CD4-positive, alpha-beta T cell treated with Interleukin-21 for 1 hour (primary cell): ENCODE results near the gene PROCA1.
"Not testable (repeated sequence)": the region's sequence is repeated elsewhere in the genome, so short reads cannot be mapped to it uniquely, and the experiment has no call there.

Source experiments
- DNase-seq: peaks from one replicate; pipeline ENCODE4 v3.0.0-alpha.2; 2020

PROCA1 gene

DNA sequence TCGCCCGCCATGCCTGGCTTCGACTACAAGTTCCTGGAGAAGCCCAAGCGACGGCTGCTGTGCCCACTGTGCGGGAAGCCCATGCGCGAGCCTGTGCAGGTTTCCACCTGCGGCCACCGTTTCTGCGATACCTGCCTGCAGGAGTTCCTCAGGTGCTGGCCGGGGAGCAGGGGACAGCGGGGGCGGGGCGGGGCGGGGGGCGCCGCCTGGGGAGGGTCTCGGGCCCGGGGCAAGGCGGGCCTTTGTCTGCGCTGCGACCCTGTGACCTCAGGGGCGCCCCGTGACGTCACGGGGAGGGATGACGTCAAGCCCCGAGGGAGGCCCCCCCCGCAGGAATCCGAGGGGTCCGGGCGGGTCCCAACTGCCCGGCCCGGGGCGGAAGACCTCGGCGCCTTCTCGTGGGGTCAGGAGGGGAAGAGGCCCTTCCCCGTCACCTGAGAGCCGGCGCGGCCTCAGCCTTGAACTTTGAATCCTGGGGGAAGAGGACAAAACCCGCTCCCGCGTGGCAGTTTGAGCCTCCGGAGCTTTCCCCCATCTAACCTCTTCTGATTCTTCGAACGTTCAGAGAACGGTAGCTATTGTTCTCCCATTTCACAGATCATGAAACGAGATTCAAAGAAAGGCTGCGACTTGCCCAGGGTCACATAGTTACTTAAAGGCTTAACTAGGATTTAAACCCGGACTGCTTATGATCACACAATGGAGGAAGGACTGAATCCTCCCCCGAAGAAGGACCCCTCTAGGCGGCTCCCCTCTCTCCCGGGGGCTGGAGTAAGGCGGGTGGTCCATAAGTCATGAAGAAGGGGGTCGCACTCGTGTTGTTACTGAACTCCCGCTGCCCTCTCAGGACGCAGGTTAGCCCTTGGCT, 32.6 kb upstream of the PROCA1 start:
- DNase-seq: peak; percentile 76

DNA sequence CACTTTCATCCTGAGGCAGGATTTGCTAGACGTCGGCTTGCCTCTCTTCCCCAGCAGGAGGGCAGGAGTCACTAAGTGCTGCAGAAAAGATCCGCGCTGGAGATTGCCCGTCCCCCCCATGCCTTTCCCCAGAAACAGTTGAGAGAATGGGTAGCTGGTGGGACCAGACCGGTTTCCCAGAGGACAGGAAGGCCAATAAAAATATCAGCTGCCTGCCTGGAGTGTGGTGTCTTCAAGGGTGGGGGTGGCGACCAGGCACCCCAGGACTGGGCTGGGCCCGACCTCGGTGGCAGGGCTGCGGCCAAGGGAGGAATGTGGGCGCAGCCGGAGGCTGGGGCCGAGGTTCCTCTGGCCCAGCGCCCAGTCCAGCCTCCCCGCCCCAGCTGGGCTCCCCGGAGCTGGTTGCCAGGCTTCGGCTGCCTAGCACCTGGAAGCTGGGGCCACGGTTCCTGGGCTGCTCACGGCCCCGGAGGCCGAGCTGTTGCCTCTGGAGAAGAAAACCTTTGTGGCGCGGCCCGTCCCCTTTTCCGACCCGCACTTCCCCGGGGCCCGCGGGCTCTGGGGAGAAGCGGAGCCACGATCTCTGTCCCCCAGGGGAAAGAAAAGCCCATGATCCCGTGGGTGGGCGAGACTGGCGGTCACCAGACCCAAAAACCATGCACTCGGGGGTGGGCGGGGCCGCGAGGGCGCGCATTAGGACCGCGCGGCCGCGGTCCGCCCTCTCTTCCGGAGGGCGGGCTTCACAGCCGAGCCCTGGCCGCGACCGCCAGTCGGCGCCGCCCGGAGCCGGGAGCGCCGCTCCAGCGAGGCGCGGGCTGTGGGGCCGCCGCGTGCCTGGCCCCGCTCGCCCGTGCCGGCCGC, 31.8 kb upstream of the PROCA1 start, which contains the start of gene TRAF4:
TSS of gene TRAF4 (plus strand) at position 769 of the 861 bp plus-strand sequence. CDS start 102 bp downstream, outside the sequence.
- DNase-seq: peak; percentile 78

DNA sequence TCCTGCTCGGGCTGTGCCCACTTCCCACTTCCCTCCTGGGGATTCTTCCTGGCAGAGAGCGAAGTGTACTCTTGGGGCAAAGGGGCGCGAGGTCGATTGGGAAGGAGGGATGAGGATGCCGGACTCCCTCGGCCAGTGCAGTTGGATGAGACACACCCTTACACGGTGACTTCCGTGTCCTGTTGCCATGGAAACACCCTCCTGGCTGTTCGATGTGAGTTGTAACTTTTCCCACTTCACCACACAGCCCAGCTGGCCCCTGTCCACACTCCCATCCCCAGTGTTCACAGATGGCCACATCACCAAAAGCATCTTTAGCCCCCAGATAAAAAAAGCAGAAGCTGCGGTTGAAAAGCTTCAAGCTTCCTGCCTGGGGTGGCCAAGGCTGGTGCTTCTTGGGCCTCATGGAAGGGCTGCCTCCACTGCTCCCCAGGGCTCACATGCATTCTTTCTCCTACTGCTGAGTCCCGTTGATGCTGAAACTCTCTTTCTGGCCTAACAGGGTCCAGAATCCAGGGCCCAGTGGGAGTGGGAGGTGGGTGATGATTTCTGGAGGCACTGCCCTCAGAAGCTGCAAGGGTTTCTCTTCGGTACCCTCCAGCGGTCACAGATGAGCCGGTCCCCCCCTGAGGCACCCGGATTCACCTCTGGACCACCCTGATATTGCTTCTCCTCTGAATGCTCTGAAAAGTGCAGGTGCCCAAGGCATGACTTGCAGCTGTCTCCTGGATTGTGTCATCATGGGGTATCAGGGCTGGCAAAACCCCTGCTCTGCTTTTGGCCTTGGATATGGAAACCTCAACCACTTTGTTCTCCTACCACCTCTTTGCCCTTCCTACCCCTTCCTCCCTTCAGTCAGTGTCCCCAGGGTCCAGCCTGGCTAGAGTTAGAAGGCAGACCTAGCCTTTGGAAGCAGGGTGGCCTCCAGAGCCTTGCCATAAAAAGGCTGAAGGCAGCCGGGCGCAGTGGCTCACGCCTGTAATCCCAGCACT, 30.0 kb upstream of the PROCA1 start:
- DNase-seq: no peak

DNA sequence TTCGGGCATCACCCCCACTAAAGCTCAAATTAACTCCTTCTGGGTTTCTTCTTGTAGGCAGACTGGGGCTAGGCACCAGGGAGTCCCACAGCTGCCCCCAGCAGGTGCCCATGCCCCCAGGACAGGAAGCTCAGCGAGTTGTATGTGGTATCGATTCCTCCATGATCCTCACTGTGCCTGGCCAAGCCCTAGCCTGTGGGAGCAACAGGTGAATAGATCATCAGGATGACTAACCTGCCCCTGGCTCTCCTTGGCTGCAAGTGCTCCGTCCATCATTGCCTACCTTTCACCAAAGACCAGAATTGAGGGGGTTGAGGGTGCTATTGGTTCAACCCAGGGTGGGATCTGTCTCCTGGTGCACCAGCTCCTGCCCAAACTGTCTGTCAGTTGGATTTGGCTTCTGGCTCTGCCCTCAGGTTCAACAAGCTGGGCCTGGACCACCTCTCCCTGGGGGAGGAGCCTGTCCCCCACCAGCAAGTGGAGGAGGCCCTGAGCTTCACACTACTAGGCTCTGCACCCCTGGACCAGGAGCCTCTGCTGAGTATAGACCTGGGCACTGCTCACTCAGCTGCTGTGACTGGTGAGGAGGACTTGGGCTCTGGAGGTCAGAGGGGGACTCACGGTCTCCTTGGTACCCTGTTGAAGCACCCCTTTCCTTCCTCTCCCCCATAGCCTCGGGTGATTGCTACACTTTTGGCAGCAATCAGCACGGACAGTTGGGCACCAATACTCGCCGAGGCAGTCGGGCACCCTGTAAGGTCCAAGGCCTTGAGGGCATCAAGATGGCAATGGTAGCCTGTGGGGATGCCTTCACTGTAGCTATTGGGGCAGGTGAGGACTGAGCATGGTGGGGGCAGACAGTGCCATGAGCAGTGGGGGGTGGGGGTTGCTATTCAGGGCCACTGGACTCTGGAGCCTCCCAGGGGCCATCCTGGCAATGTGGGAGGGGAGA, 29.0 kb upstream of the PROCA1 start:
- no peak for DNase-seq

DNA sequence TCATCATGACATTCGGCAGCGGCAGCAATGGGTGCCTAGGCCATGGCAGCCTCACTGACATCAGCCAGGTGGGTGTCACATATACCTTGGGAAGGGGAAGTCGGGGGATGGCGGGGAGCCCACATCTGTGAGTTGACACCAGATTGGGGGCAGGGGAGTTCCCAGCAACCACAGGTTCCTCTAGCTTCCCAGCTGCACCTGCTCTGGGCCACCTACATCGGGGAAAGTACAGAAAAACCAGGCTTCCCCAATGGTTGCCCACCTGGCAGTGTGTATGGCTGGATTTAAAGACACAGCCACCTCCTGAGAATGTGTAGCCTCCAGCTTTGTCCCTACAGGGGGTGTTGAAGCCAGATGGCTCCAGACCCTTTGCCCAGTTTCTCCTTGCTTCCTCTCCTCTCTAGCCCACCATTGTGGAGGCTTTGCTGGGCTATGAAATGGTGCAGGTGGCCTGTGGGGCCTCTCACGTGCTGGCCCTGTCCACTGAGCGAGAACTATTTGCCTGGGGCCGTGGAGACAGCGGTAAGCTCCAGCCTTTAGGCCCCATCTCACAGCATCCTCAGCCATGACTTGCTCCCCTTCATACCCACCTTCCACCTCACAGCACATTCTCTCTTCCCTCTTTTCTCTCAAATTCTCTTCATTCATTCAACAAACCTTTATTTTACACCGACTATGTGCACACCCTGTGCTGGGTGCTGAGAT, 27.1 kb upstream of the PROCA1 start:
- DNase-seq: peak; percentile 70

DNA sequence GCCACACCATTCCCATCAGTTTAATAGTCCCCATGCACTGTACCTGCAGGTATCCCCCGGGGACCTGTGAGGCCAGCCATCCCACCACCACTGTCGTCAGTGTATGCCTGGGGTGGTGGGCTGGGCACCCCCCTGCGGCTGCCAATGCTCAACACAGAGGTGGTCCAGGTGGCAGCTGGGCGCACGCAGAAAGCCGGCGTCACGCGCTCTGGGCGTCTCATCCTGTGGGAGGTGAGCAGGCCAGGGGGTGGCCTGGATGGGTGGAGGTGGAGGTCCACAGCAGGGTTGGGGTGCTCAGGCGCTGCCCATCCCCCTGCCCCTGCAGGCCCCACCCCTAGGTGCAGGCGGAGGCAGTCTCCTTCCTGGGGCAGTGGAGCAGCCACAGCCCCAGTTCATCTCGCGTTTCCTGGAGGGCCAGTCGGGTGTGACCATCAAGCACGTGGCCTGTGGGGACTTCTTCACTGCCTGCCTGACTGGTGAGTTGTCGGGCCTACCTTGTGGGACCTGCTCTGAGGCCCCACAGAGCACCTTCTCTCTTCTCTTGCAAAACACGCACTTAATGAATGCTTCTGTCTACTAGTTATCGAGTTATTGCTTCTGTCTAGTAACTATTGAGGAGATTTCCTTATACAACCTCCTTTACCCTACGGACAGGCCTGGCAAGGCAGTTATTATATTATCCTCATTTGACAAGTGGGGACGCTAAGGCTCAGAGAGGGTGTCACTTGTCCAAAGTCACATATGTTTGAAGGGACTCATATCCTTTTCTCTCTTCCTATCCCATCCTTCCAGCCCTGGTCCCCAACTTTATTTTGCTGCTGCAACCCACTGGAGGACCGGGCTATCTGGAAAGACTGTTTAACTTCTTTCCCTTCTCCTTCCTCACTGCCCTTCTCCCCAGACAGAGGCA, 26.3 kb upstream of the PROCA1 start:
- DNase-seq: no peak

DNA sequence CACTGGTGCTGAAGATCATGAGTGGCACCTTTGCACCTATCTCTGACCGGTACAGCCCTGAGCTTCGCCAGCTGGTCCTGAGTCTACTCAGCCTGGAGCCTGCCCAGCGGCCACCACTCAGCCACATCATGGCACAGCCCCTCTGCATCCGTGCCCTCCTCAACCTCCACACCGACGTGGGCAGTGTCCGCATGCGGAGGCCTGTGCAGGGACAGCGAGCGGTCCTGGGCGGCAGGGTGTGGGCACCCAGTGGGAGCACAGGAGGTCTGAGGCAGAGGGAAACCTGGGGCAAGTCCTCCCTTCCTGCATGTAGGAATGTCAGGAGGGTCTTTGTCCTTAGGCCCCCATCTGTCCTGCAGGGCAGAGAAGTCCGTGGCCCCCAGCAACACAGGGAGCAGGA, 25.6 kb upstream of the PROCA1 start:
- no peak for DNase-seq

DNA sequence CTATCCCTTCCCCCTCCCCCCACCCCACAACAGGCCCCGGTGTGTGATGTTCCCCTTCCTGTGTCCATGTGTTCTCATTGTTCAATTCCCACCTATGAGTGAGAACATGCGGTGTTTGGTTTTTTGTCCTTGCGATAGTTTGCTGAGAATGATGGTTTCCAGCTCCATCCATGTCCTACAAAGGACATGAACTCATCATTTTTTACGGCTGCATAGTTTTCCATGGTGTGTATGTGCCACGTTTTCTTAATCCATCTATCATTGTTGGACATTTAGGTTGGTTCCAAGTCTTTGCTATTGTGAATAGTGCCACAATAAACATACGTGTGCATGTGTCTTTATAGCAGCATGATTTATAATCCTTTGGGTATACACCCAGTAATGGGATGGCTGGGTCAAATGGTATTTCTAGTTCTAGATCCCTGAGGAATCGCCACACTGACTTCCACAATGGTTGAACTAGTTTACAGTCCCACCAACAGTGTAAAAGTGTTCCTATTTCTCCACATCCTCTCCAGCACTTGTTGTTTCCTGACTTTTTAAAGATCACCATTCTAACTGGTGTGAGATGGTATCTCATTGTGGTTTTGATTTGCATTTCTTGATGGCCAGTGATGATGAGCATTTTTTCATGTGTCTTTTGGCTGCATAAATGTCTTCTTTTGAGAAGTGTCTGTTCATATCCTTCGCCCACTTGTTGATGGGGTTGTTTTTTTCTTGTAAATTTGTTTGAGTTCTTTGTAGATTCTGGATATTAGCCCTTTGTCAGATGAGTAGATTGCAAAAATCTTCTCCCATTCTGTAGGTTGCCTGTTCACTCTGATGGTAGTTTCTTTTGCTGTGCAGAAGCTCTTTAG, 24.5 kb upstream of the PROCA1 start:
- not testable (repeated sequence) for DNase-seq

DNA sequence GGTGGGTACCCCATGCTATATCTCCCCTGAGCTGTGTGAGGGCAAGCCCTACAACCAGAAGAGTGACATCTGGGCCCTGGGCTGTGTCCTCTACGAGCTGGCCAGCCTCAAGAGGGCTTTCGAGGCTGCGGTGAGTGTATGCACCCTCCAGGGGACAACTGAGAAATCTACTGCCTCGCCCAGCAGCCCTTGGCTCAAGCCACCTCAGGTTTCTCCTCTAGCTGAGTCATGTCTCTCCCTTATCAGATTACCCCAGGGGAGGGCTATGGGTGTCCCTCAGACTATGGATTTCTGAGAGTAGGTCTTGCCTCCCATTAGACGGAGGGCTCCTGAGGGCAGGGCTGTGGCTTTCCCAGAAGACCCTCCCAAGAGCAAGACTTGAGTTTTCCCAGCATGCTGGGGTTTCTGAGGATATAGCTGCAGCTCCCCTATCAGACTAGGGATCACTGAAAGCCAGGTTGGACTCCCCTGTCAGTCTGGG, 23.6 kb upstream of the PROCA1 start:
- DNase-seq: no peak

DNA sequence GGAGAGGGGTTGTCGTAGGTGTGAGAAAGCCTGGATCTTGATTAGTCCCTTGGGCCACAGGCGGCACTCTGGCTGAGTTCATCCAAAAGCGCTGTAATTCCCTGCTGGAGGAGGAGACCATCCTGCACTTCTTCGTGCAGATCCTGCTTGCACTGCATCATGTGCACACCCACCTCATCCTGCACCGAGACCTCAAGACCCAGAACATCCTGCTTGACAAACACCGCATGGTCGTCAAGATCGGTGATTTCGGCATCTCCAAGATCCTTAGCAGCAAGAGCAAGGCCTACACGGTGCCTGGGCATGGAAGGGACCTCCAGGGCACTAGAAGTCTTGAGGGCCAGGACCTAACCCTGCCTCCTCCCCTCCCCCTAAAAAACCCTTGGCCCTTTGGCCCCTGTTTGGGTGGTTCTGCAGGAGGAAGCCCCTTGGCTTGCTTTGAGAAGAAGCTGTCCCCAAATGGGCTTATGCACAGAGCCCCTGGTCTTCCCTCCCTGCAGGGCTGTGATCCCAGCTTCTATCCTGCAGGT, 23.1 kb upstream of the PROCA1 start:
- DNase-seq: no peak

DNA sequence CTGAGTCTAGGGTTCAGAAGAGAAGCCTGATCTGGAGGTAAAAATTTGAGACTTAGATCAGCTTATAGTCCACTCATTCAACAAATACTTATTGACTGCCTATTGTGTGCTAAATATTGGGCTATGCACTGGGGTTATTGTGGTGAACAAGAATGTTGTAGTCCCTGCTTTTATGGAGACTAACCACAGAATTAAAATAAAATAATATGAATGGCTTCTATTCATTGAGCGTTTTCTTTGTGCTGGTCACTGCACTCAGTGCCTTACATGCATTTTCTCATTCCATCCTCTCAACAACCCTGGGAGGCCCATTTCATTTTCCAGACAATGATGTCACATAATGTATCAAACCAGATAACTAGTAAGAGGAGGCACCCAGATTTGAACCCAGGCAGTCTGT, 21.7 kb upstream of the PROCA1 start:
- no peak for DNase-seq

DNA sequence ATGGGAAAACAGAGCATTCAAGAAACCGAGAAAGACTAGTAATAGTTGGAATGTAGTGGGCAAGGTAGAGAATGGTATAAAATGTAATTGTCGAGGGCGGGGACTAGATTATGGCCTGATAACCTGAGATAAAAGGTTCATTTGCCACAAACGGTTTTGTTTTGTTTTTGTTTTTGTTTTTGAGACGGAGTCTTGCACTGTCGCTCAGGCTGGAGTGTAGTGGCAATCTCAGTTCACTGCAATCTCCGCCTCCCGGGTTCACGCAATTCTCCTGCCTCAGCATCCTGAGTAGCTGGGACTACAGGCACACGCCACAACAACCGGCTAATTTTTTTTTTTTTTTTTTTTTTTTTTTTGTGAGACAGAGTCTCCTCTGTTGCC, 18.3 kb upstream of the PROCA1 start:
- no peak for DNase-seq

DNA sequence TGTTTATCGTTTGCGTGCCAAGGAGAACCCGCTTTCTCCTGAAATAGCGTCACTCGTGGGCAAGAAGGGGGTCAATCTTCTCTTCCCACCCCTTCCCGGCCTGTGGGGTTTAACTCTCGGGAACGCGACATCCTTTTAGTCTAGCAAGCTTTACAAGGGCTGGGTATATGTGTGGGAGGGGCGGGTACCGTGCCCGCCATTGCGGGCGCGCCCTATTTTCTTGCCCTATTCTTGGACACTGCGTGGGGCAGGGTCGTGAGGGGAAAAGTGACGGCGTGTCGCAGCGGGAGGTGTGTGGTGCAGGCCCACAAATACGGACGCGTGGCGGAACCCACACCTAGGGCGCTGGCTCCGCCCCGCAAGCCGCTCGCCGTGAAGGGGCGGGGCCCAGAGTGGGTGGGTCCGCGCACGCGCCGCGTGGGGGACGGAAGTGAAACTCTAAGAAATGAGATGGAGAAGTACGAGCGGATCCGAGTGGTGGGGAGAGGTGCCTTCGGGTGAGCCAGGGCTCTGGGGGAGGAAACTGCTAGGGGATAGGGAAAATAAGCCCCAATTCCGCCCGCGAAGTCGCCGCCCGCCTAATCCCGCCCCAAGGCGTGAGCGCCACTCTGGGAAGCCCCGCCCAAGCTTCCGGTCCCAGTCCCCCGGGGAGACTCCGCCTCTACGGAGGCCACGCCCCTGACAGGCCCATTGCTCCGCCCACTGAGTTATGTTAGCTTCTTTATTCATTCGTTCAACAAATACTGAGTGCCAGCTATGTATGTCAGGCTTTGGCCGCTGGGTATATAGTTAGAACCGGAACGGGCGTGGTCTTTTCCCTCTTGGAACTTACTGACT, 16.9 kb upstream of the PROCA1 start, which contains the start of gene NEK8:
TSS of gene NEK8 (plus strand) at position 425 of the 837 bp plus-strand sequence. CDS start at position 451, 26 bp downstream.
- peak; percentile 97 for DNase-seq

DNA sequence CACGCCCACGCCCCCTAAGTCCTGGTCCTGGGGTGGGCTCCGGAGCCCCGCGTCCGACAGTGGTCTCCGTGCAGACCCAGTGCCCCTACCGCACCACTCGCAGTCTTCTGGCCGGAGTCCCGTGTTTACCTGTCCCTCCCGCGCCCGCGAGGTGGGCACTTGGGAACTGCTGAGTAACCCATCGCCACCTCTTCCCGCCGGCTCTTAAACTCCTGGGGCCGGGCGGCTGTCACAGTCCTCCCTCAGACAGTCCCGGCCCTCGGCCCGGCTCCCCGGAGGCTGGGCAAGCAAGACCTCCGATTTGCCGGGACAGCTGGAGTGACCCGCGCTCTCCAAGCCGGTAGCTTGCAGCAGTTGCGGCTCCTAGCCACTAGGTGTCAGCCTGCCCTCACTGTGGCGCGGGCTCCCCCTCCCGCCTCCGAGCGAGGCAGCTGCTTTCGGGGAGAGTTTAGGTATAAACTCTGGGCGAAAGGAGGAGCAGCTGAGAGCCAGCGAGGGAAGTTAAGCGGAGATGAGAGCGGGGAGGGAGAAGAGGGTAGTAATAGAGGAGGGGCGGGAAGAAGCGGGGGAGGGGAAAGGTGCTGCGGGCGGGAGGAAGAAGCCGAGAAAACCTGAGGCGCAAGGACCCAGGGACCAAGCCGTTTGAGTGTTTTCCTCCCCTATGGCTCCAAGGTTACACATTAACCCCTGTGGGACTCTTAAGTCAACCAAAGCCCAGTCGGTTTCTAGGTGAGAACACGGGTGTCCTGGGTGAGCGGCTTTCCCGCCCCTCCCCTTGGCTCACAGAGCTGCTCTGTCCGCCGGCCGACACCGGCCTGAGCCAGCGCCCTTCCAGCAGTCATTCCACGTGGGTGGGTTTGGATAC, 15.2 kb upstream of the PROCA1 start:
- DNase-seq: peak; percentile 92

DNA sequence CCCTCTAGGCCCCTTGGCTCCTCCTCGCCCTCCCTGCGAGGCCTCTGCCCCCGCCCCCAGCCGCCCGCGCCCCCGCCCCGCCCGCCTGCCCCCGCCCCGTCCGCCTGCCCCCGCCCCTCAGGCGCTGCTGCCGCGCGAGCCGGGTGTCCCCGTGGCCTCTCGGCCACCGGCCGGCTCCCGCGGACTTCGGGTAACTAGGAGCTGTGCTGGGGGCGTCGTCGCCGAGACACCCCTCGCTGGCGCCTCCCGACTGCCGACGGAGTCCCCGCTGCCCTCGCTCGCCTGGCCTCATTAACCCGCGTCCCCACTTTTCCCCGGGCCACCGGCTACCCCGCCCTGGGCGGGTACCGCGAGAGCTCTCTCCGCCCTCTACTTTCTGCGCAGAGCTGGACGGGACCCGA, 14.5 kb upstream of the PROCA1 start, which contains the start of gene TLCD1:
TSS of gene TLCD1 (minus strand) at position 8 of the 401 bp plus-strand sequence. CDS start 136 bp downstream, outside the sequence.
- peak; percentile 73 for DNase-seq
